ENCODE data around the gene DPYSL4. TPM values are rescaled to one million over a fixed set of nuclear protein-coding genes. Genes with fewer than 3 reads are reported as not detected.

The DPYSL4 gene
- total RNA-seq, 2 donors from 2014 or later, result 0.28 TPM; not detected in 1

DNA sequence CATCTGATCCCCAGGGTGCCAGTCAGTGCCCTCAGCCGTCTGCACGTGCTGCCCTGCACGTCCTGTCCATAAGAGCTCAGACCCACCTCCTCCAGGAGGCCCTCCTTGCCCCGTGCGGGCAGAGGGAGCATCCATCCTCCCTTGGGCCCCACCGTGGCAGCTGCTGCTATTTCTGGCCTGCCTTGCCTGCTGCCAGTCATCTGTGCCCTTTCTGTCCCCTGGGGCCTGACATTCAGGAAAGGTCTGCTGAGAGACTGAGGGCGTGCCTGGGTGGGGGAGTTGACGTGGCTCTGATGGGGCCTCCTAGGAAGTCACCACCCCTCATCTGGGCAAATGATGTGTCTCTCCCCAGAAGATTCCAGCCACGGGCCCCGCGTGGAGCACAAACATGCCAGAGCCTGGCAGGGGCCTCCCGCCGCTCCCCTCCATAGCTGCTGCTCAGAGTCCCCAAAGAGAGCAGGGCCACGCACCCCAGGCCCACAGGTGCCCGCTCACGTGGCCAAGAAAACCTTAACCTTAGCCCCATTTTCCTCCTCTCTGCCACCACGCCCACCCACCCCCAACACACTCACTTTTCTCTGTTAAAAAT lies 21.8 kb downstream of the DPYSL4 start:
- Histone ChIP-seq H3K27me3 (replicated peaks; ENCODE audit: insufficient read depth) (no peaks in the 10 kb centered on the region), H3K4me1 (ENCODE audit: control insufficient read depth in 1 of 2, low read depth in 2 of 2) (no peaks in the 10 kb centered on the region), H3K9me3 (no peaks in the 10 kb centered on the region), H3K4me3 (no peak overlapping the region), H3K27ac (no peak overlapping the region), H3K36me3 (no peaks in the 10 kb centered on the region)
- ATAC-seq (ENCODE audit: insufficient number of reproducible peaks, low FRiP score, low read depth) (no peak), DNase-seq (ENCODE audit: low spot score) (no peak)
- TF ChIP-seq, protein P1, sequence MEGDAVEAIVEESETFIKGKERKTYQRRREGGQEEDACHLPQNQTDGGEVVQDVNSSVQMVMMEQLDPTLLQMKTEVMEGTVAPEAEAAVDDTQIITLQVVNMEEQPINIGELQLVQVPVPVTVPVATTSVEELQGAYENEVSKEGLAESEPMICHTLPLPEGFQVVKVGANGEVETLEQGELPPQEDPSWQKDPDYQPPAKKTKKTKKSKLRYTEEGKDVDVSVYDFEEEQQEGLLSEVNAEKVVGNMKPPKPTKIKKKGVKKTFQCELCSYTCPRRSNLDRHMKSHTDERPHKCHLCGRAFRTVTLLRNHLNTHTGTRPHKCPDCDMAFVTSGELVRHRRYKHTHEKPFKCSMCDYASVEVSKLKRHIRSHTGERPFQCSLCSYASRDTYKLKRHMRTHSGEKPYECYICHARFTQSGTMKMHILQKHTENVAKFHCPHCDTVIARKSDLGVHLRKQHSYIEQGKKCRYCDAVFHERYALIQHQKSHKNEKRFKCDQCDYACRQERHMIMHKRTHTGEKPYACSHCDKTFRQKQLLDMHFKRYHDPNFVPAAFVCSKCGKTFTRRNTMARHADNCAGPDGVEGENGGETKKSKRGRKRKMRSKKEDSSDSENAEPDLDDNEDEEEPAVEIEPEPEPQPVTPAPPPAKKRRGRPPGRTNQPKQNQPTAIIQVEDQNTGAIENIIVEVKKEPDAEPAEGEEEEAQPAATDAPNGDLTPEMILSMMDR (IDR thresholded peaks at IDR 0.05), result no peak

DNA sequence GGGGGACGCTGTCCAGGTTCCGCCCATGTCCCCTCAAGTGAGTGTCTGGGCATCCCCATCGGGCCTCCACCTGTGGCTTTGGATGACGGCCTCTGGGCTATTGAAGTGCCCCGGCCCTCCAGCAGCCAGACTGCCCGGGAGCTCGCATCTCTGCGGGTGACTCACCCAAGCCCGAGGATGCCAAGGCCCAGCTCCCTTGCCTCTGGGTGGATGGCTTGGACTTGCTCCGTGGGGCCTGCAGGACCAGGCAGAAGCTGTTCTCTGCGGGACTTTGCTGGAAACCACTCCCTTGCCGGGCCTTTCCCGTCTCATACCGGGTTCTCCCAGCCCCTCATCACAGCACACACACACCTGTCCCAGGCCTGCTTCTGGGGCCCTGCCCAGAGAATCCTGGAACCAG lies 22.4 kb downstream of the DPYSL4 start:
- DNase-seq (ENCODE audit: low spot score), result no peak
- Histone ChIP-seq H3K27me3 (replicated peaks; ENCODE audit: insufficient read depth) (no peaks in the 10 kb centered on the region), H3K27ac (no peak overlapping the region), H3K4me1 (ENCODE audit: control insufficient read depth in 1 of 2, low read depth in 2 of 2) (no peaks in the 10 kb centered on the region), H3K4me3 (no peak overlapping the region), H3K36me3 (no peaks in the 10 kb centered on the region), H3K9me3 (no peaks in the 10 kb centered on the region)
- ATAC-seq (ENCODE audit: insufficient number of reproducible peaks, low FRiP score, low read depth), result no peak
- TF ChIP-seq, protein P1 (IDR thresholded peaks at IDR 0.05), result no peak

DNA sequence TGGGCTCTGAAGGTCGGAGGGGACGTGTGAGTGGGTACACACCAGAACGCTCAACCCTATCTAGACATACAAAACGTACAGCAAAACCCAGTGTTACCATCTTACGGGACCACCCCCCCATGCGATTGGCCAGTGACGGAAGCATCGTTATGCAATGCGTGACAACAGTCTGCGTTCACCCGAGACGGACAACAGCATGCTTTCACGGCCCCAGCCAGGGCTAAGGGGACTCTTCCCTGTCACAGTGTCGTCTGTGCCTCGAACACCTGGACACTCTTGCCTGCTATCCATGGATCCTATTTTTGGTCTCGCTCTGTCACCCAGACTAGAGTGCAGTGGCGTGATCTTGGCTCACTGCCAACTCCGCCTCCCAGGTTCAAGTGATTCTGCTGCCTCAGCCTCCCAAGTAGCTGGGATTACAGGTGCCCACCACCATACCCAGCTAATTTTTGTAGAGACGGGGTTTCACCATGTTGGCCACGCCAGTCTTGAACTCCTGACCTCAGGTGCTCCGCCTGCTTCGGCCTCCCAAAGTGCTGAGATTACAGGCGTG lies 23.3 kb downstream of the DPYSL4 start:
- DNase-seq (ENCODE audit: low spot score), result no peak
- no peaks in the 10 kb centered on the region for H3K4me1 ChIP-seq (ENCODE audit: control insufficient read depth in 1 of 2, low read depth in 2 of 2)
- no peak overlapping the region for H3K27ac ChIP-seq
- H3K27me3 ChIP-seq (replicated peaks; ENCODE audit: insufficient read depth), result no peaks in the 10 kb centered on the region
- H3K4me3 ChIP-seq, result no peak overlapping the region
- H3K9me3 ChIP-seq, result no peaks in the 10 kb centered on the region
- H3K36me3 ChIP-seq, result no peaks in the 10 kb centered on the region
- TF ChIP-seq, protein P1 (IDR thresholded peaks at IDR 0.05), result no peak
- no peak for ATAC-seq (ENCODE audit: insufficient number of reproducible peaks, low FRiP score, low read depth)

DNA sequence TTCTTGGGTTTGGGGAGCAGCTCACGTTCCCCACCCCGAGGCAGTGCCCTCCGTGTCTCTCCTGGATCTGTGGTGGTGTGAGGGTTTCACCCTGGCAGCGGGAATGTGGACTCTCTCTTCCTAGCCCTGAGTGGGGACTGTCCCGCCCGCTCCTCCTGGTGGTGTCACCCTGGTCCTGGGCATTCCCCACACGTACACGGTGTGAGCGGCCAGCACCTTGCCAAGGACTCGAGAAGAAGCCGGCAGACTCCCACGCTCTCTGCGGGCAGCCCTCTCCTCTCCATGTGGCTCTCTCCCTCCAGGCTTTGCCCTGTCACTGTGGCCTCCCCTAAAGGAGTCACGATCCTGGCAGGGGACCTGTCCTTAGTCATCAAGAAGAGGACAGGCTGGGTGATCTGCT lies 24.0 kb downstream of the DPYSL4 start:
- ATAC-seq (ENCODE audit: insufficient number of reproducible peaks, low FRiP score, low read depth), result no peak
- H3K4me3 ChIP-seq, result no peak overlapping the region
- H3K36me3 ChIP-seq, result no peaks in the 10 kb centered on the region
- H3K4me1 ChIP-seq (ENCODE audit: control insufficient read depth in 1 of 2, low read depth in 2 of 2), result no peaks in the 10 kb centered on the region
- no peaks in the 10 kb centered on the region for H3K27me3 ChIP-seq (replicated peaks; ENCODE audit: insufficient read depth)
- H3K27ac ChIP-seq, result no peak overlapping the region
- TF ChIP-seq, protein P1 (IDR thresholded peaks at IDR 0.05), result no peak
- DNase-seq (ENCODE audit: low spot score), result no peak
- H3K9me3 ChIP-seq, result no peaks in the 10 kb centered on the region

DNA sequence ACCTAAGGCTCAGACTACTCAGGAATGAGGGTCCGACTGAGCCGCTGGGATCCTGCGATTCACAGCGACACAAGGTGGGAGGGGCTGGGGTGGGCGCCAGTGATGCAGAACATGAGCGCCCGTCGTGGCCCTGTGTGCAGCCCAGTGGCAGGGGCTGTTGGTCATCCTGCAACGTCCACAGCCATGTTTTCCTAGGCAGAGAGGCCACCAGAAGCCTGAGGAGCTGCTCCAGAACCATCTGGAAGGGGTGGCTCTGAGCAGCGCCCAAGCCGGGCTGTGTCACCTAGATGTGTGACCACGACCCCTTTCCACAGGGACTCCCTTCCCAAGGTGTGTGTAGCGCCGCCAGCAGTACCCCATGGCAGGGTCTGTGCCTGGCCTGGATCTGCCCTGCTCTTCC lies 24.5 kb downstream of the DPYSL4 start:
- Histone ChIP-seq H3K36me3 (no peaks in the 10 kb centered on the region), H3K27me3 (replicated peaks; ENCODE audit: insufficient read depth) (no peaks in the 10 kb centered on the region), H3K9me3 (peaks cover 2% of the 10 kb centered on the region), H3K27ac (no peak overlapping the region), H3K4me3 (no peak overlapping the region), H3K4me1 (ENCODE audit: control insufficient read depth in 1 of 2, low read depth in 2 of 2) (no peaks in the 10 kb centered on the region)
- TF ChIP-seq, protein P1 (IDR thresholded peaks at IDR 0.05), result no peak
- ATAC-seq (ENCODE audit: insufficient number of reproducible peaks, low FRiP score, low read depth), result no peak
- no peak for DNase-seq (ENCODE audit: low spot score)
